ENCODE measurements around the gene SPRYD3.
"Not testable (repeated sequence)": the region's sequence is repeated elsewhere in the genome, so short reads cannot be mapped to it uniquely, and the experiment has no call there.

Gene SPRYD3

DNA sequence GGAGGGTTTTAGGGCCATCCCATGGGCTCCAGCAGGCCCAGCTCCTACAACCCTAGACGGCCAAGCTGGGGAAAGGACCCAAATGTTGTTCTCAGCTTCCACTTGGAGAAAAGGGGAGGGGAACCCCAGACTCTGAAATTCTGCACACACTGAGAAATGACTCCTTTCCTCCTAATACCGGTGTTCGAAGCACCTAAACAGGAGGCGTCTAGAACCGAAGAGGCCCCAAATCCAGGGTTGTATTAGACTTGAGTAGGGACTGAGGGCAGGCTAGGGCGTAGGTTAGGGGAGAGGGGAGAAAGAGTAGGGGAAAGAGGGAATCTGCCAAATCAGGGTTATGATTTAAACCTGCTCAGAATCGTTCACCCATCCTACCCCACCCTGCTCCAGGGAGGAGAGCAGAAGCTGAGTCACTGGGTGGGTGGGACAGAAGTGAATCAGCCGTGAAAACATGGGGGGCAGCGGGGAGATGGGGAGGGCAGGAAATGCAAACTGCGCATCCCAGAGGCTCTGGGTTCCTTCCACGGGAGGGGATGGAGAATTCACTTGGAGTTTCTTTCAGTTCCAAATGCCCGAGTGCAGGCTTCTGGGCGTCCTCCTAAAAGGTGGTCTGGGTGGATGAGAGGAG lies 19.3 kb upstream of the SPRYD3 start:
- H3K4me1 Mint-ChIP-seq = peaks cover 48% of the 10 kb centered on the region
- peak overlapping the region; percentile 87 to 97 (median 94) for H3K27ac Mint-ChIP-seq
- H3K9me3 Mint-ChIP-seq = no peaks in the 10 kb centered on the region
- no peaks in the 10 kb centered on the region for H3K36me3 Mint-ChIP-seq (ENCODE audit: low read depth)
- H3K27me3 Mint-ChIP-seq (ENCODE audit: low read depth) = peaks cover 31% of the 10 kb centered on the region
- TF ChIP-seq, protein P1, sequence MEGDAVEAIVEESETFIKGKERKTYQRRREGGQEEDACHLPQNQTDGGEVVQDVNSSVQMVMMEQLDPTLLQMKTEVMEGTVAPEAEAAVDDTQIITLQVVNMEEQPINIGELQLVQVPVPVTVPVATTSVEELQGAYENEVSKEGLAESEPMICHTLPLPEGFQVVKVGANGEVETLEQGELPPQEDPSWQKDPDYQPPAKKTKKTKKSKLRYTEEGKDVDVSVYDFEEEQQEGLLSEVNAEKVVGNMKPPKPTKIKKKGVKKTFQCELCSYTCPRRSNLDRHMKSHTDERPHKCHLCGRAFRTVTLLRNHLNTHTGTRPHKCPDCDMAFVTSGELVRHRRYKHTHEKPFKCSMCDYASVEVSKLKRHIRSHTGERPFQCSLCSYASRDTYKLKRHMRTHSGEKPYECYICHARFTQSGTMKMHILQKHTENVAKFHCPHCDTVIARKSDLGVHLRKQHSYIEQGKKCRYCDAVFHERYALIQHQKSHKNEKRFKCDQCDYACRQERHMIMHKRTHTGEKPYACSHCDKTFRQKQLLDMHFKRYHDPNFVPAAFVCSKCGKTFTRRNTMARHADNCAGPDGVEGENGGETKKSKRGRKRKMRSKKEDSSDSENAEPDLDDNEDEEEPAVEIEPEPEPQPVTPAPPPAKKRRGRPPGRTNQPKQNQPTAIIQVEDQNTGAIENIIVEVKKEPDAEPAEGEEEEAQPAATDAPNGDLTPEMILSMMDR (IDR thresholded peaks at IDR 0.05; ENCODE audit: unreplicated experiment in 3 of 3) = no peak
- H3K4me3 Mint-ChIP-seq = peak overlapping the region; percentile 81 to 92 (median 87)

DNA sequence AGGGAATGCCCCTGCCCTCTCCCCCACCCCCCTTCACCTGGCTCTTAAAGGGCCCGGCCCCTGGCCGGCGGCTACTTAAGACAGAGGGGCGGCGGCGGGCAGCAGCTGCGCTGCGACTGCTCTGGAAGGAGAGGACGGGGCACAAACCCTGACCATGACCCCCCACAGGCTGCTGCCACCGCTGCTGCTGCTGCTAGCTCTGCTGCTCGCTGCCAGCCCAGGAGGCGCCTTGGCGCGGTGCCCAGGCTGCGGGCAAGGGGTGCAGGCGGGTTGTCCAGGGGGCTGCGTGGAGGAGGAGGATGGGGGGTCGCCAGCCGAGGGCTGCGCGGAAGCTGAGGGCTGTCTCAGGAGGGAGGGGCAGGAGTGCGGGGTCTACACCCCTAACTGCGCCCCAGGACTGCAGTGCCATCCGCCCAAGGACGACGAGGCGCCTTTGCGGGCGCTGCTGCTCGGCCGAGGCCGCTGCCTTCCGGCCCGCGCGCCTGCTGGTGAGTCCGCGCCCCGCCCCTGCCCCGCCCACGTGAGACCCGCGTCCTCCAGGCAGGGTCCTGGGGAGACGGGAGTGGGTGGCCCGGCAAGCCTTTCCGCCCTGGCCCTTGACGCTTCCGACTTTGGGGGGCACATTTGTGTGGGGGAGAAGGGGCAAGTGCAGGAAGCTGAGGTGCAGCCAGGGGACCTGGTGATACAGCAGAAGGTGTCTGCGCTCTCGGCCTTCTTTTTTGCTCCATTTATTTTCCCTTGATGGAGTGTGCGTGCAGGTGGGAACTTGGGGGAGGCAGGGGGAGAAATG lies 18.6 kb upstream of the SPRYD3 start, which contains the start of gene IGFBP6:
IGFBP6 (plus strand) TSS at position 104 of the 790 bp plus-strand sequence; CDS start at position 155, 51 bp downstream.
- Mint-ChIP-seq H3K27ac (peak within 1 kb of the TSS; percentile 87 to 97 (median 94)), H3K27me3 (ENCODE audit: low read depth) (peaks cover 31% of the 10 kb centered on the region), H3K9me3 (no peaks in the 10 kb centered on the region), H3K4me1 (peaks cover 48% of the 10 kb centered on the region), H3K4me3 (peak within 1 kb of the TSS; percentile 81 to 92 (median 87)), H3K36me3 (ENCODE audit: low read depth) (no peaks in the 10 kb centered on the region)
- TF ChIP-seq, protein P1 (IDR thresholded peaks at IDR 0.05; ENCODE audit: unreplicated experiment in 3 of 3) = no peak

DNA sequence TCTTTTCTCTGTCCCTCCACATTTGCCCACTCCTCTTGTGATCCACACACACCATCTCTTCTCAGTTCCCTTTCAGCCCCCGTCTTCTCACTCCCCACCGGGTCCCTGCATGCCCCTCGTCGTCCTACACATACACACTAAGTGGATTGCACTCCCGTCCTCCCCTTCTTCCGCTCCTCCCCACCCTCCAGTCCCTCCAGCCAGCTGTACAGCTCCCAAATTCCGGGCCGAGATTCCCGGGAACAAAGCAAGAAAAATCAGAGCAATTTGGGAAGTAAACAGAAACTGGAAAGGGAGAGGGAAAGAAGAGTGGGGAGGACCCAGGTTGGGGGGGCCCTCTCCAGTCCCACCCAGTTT lies 18.0 kb upstream of the SPRYD3 start:
- Mint-ChIP-seq H3K36me3 (ENCODE audit: low read depth) (no peaks in the 10 kb centered on the region), H3K27ac (peak overlapping the region; percentile 62 to 94 (median 82)), H3K4me3 (peak overlapping the region; percentile 81 to 87 (median 83)), H3K27me3 (ENCODE audit: low read depth) (peaks cover 31% of the 10 kb centered on the region), H3K4me1 (peaks cover 45% of the 10 kb centered on the region), H3K9me3 (no peaks in the 10 kb centered on the region)
- TF ChIP-seq, protein P1 (IDR thresholded peaks at IDR 0.05; ENCODE audit: unreplicated experiment in 3 of 3) = no peak

DNA sequence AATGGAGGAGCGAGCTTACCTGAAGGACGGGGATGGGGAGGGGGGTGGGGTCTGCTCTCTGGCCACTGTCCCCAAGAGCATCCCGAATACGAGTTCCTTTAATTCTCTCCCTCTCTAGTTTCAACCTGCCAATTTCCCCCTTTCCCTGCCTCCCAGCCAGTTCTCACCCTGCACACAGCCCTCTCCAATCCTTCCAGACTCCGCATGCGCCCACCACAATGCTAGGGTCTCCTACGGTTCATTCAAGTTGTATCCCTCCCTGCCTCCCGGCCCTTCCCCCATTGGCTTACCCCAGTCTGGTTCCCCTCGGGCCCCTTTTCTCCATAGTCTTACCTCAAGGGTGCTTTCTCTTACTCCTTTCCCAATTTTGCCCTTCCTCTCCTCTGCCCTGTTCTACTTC lies 17.6 kb upstream of the SPRYD3 start:
- Mint-ChIP-seq H3K27ac (peak overlapping the region; percentile 62 to 94 (median 82)), H3K36me3 (ENCODE audit: low read depth) (no peaks in the 10 kb centered on the region), H3K9me3 (no peaks in the 10 kb centered on the region), H3K4me1 (peaks cover 44% of the 10 kb centered on the region), H3K27me3 (ENCODE audit: low read depth) (peaks cover 31% of the 10 kb centered on the region), H3K4me3 (peak overlapping the region; percentile 81 to 87 (median 83))
- TF ChIP-seq, protein P1 (IDR thresholded peaks at IDR 0.05; ENCODE audit: unreplicated experiment in 3 of 3) = no peak

DNA sequence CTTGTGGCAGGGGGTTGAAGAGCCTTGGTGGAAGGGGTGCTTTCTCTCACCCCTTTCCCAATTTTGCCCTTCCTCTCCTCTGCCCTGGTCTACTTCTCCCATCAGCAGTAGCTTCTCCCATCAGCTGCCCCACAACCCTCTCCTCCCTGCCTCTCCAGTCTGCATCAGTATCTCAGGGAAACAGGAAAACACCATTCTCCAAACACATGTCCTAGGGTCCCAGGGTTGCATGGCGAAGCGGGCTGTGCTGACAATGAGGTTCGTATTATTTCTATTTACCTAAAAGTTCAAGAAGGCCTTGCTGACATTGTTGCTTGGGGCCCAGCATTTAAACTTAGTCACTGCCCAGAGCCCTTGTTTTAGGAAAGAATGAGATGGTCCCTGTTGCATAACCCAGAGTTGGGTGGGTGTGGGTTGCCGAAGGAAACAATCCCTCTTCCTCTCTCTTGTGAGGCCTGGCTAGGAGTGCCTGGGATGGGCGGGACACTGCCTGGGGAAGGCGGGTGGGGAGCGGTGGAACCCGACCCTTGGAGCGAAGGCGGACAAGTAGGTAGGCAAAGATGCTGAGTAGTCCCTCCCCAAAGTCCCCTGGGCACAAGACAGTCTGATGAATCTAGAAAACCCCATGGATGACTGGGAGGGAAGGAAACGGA lies 17.0 kb upstream of the SPRYD3 start:
- H3K27me3 Mint-ChIP-seq (ENCODE audit: low read depth) = peaks cover 31% of the 10 kb centered on the region
- no peaks in the 10 kb centered on the region for H3K36me3 Mint-ChIP-seq (ENCODE audit: low read depth)
- TF ChIP-seq, protein P1 (IDR thresholded peaks at IDR 0.05; ENCODE audit: unreplicated experiment in 3 of 3) = no peak
- peak overlapping the region; percentile 62 to 94 (median 82) for H3K27ac Mint-ChIP-seq
- H3K4me1 Mint-ChIP-seq = peaks cover 44% of the 10 kb centered on the region
- H3K9me3 Mint-ChIP-seq = no peaks in the 10 kb centered on the region
- peak overlapping the region; percentile 81 to 87 (median 83) for H3K4me3 Mint-ChIP-seq

DNA sequence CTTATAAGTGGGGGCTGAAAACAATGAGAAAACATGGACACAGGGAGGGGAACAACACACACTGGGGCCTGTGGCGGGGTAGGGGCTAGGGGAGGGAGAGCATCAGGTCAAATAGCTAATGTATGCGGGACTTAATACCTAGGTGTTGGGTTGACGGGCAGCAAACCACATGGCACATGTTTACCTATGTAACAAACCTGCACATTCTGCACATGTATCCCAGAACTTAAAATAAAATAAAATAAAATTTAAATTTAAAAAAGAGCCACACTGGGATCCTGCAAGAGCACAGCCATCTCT lies 16.4 kb upstream of the SPRYD3 start:
- H3K4me3 Mint-ChIP-seq = peak overlapping the region in 2 of 3 experiments; percentile 19 to 48

DNA sequence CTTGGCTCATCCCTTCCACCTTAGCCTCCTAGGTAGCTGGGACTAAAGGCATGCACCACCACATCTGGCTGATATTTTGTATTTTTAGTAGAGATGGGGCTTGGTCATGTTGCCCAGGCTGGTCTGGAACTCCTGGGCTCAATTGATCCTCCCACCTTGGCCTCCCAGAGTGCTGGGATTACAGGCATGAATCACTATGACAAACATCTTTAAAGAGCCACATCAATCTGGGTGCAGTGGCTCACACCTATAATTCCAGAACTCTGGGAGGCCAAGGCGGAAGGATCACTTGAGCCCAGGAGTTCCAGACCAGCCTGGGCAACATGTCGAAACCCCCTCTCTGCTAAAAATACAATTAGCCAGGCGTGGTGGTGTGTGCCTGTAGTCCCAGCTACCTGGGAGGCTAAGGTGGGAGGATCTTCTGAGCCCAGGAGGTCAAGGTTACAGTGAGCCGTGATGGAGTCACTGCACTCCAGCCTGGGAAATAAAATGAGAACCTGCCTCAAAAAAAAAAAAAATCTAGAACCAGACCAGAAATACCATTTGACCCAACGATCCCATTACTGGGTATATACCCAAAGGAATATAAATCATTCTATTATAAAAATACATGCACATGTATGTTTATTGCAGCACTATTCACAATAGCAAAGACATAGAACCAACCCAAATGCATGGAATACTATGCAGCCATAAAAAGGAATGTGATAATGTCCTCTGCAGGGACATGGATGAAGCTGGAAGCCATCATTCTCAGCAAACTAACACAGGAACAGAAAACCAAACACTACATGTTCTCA lies 15.8 kb upstream of the SPRYD3 start:
- H3K4me3 Mint-ChIP-seq = peak overlapping the region in 2 of 3 experiments; percentile 19 to 48
- not testable (repeated sequence) for H3K9me3 Mint-ChIP-seq; H3K36me3 Mint-ChIP-seq (ENCODE audit: low read depth)
- H3K27me3 Mint-ChIP-seq (ENCODE audit: low read depth) = peaks cover 31% of the 10 kb centered on the region
- H3K27ac Mint-ChIP-seq = peak overlapping the region in 2 of 3 experiments; percentile 74 to 86
- peaks cover 41% of the 10 kb centered on the region for H3K4me1 Mint-ChIP-seq

More for the DNA sequence above, 16.4 kb upstream of the SPRYD3 start:
- Mint-ChIP-seq H3K4me1 (peaks cover 44% of the 10 kb centered on the region), H3K27me3 (ENCODE audit: low read depth) (peaks cover 31% of the 10 kb centered on the region), H3K27ac (peak overlapping the region in 1 of 3 experiments; percentile 74)
- H3K36me3 Mint-ChIP-seq (ENCODE audit: low read depth); H3K9me3 Mint-ChIP-seq: not testable (repeated sequence)
